GM18520 (cell line): ENCODE data around the gene LRIF1.

Experiments
- ATAC-seq: cut with Tn5 transposase; IDR thresholded peaks from one replicate; pipeline ENCODE4 v1.9.1; 2021; ENCODE audit not compliant: unreplicated experiment

Gene LRIF1

DNA sequence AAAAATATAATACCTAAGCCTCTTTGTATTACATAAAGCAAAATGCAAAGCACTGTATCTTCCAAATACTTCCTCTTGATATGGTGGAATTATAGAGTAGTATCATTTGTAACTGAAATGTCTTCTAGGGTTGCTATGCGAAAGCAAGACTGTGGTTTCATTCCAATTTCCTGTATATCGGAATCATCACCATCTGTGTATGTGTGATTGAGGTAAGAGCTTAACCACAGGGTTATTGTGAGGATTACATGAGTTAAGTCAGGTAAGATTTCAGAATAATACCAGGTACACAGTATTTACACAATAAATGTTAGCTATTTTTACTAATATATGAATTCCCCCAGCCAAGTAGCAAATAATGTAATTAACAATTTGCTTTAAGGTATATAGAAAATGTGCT is 66.0 kb downstream of the LRIF1 start:
- ATAC-seq = no peak
